ENCODE measurements around the gene PRDM16.

Gene PRDM16

GRCh38 chr1:3136532-3136931, 67.5 kb downstream of the PRDM16 start:
- TF ChIP-seq POLR2A (IDR thresholded peaks at IDR 0.05; ENCODE audit: low read length): no peak
- DNase-seq: no peak

DNA sequence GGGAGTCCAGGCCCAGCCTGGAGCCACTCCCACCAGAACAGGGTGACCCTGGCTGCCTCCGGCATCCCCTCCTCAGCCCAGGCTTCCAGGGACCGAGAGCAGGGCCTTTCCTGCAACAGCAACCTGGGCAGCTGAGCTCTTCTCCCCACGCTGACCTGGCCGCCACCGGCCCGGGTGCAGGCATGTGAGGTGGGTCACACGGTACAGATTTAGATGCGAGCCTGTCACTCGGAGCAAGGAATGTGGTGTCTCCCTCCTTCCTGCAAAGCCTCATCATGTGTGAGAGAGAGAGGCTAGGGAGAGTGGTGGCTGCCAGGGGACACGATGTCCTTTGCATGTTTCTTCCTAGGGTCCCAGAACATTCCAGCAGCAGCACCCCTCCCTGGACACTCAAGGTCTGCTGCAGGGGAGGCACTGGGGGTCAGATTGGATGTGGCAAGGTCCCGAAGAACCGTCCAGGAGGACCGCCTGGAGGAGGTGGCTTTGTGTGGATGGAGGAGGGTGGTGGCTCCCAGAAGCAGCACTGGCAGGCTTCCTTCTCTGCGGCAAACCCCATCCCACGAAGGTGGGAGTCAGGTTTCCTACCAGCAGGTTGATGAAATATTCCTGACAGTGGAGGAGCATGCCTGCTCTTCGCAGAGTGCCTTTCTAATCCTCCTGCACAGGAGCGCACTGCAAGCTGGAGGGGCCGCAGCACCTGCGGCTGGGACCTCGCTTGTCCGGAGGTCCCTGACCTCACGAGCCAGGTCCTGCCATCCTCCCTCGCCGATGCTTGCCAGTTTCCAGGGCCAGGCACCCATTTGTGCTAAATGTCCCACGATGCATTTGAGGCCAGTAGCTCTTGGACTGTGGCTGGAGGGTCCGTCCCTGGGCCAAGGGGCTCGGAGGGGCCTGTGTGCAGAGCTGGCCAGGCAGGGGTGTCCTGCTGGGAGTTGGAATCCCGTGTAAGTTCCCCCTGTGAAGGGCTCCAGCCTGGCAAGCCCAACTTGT, 68.4 kb downstream of the PRDM16 start:
- no peak for TF ChIP-seq GATA1 (IDR thresholded peaks at IDR 0.05; ENCODE audit: low read depth, low read length)
- TF ChIP-seq POLR2A (IDR thresholded peaks at IDR 0.05; ENCODE audit: low read length): no peak
- DNase-seq: no peak

DNA sequence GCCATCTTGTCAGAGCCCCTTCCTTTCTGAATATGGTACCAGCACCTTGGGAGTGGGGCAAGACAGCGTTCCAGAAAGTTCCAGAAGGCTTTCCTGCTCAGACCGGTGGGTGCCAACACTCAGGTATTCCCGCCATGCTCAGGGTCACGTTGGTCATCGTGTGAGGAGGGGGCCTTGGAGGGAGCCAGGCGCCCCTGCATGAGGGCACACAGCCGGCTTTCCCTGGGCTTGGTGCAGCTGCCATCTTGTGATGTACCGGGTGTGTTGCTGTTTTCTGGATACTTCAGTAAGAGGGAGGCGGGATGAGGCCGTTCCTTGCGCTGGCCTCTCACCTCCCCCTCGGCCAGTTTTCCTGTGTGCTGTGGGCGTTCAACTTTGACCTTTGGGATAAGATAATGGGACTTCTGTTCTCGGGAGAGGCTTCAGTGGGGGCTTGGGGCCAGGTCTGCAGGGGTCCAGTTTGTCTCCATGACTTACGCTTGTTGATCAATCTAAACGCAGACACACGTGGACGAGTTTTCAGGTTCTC, 69.7 kb downstream of the PRDM16 start:
- DNase-seq: no peak
- TF ChIP-seq GATA1 (IDR thresholded peaks at IDR 0.05; ENCODE audit: low read depth, low read length) (no peak), POLR2A (IDR thresholded peaks at IDR 0.05; ENCODE audit: low read length) (no peak)

GRCh38 chr1:3139451-3139852, 70.4 kb downstream of the PRDM16 start:
- DNase-seq: no peak
- TF ChIP-seq POLR2A (IDR thresholded peaks at IDR 0.05; ENCODE audit: low read length): no peak
- TF ChIP-seq GATA1 (IDR thresholded peaks at IDR 0.05; ENCODE audit: low read depth, low read length): no peak

- no peak for TF ChIP-seq POLR2A (IDR thresholded peaks at IDR 0.05; ENCODE audit: low read length)
- DNase-seq: no peak
Measured at GRCh38 chr1:3139871-3140361, 70.9 kb downstream of the PRDM16 start.

- TF ChIP-seq POLR2A (IDR thresholded peaks at IDR 0.05; ENCODE audit: low read length) (no peak), GATA1 (IDR thresholded peaks at IDR 0.05; ENCODE audit: low read depth, low read length) (no peak)
- DNase-seq: no peak
Measured at GRCh38 chr1:3140437-3140836, 71.4 kb downstream of the PRDM16 start.

GRCh38 chr1:3141129-3141528, 72.1 kb downstream of the PRDM16 start:
- DNase-seq: no peak
- TF ChIP-seq GATA1 (IDR thresholded peaks at IDR 0.05; ENCODE audit: low read depth, low read length) (no peak), POLR2A (IDR thresholded peaks at IDR 0.05; ENCODE audit: low read length) (no peak)

DNA sequence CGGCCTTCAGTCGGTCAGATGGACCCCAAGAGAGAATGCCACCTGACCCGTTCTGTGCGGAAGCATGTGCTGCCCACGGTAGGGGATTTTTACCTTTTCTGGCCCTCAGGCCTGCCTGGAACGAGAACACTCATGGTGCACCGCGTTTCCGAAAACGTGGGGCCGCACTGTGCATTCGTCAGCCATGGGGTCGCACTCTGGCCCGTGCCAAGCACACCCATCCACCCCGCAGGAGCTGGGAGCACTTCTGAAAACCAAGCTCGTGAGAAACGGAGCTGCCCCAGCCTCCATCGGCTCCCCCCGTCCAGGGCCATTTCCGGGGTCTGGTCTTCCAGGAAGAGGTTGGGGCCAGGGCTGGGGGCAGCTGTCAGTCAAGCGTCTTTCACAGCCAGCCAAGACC, 72.8 kb downstream of the PRDM16 start:
- DNase-seq: no peak
- TF ChIP-seq GATA1 (IDR thresholded peaks at IDR 0.05; ENCODE audit: low read depth, low read length) (no peak), POLR2A (IDR thresholded peaks at IDR 0.05; ENCODE audit: low read length) (no peak)

DNA sequence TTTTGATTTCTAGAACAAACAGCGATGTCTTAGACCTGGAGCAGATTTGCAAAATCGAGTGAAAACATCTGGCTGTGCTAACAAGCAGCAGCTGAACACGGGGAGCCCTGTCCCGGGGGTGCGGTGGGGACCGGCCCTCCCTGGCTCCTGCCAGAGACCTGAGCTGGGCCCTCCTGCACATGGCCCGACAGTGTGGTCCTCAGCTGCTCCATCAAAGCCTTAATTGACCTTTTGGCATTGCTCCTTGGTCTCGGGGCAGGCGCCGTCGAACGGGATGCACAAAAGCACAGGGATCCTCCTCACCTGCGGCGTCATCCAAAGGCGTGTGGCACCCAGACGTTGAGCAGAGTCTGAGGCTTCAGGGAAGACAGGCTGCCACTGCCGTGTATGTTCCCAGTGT, 73.2 kb downstream of the PRDM16 start:
- DNase-seq: no peak
- TF ChIP-seq POLR2A (IDR thresholded peaks at IDR 0.05; ENCODE audit: low read length) (no peak), GATA1 (IDR thresholded peaks at IDR 0.05; ENCODE audit: low read depth, low read length) (no peak)

GRCh38 chr1:3142751-3143150, 73.7 kb downstream of the PRDM16 start:
- no peak for DNase-seq
- TF ChIP-seq GATA1 (IDR thresholded peaks at IDR 0.05; ENCODE audit: low read depth, low read length) (no peak), POLR2A (IDR thresholded peaks at IDR 0.05; ENCODE audit: low read length) (no peak)

DNA sequence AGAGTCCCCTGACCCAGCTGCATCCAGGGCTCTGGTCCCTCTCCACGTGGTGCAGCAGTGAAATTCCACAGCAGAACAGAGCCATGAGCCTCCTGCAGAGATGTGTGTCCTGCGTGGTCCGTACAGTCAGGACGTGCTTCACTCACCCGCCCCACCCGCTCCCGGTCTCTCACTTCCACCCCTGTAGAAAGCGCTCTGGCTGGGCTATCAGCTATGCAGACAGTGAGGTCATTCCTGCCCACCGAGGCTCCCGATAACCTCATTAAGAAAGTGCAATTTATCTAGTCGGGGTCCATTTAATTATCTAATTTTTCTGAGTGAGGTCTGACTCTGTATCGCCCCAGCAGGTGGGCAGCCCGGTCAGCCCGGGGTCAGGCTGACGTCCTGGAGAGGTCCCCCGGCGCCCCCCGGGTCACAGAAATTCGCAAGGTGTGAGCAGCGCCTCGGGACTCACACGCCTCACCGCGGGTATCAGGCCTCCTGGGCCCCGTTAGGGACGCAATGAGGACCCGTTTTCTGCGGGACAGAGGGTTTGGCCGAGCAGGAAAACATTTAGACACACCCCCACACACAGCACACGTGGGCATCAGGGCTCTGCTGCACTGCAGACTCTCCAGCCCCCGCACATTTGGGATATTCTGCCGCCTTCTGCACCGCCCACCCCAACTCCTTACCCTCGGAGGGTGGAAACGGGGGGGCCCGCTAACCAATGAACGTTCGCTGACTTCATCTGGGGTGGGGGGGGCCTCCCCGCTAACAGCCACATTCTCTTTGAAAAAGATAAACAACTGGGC, 76.7 kb downstream of the PRDM16 start:
- no peak for DNase-seq
- TF ChIP-seq POLR2A (IDR thresholded peaks at IDR 0.05; ENCODE audit: low read length) (no peak), GATA1 (IDR thresholded peaks at IDR 0.05; ENCODE audit: low read depth, low read length) (no peak)

DNA sequence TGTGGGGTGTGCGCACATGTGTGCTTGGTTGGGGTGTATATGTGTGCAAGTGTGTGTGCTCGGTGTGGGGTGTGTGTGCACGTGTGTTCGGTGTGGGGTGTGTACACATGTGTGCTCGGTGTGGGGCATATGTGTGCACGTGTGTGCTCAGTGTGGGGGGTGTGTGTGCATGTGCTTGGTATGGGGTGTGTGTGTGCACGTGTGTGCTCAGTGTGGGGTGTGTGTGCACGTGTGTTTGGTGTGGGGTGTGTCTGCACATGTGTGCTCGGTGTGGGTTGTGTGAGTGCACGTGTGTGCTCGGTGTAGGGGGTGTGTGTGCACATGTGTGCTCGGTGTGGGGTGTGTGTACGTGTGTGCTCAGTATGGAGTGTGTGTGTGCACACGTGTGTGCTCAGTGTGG, 77.5 kb downstream of the PRDM16 start:
- DNase-seq: no peak
- TF ChIP-seq POLR2A (IDR thresholded peaks at IDR 0.05; ENCODE audit: low read length): no peak
- no peak for TF ChIP-seq GATA1 (IDR thresholded peaks at IDR 0.05; ENCODE audit: low read depth, low read length)

- TF ChIP-seq POLR2A (IDR thresholded peaks at IDR 0.05; ENCODE audit: low read length) (no peak), GATA1 (IDR thresholded peaks at IDR 0.05; ENCODE audit: low read depth, low read length) (no peak)
Measured at GRCh38 chr1:3146907-3147306, 77.9 kb downstream of the PRDM16 start.

DNA sequence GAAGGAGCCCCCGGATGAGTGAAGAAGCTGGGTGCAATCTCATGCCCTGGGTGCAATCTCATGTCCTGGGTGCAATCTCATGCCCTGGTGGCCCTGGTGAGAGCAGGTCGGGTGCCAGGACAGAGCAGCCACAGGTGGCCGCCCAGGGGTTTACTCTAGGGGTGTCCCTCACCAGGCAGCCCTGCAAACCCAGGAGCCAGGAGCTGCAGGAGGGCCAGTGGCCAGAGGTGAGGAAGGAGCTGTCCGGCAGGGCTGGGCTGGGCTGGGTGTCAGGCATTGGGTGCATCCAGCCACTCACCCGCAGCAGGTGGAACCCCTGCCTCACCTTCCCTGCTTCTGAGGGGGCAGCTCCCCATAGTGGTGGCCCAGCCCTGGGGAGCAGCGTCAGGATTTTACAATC, 79.2 kb downstream of the PRDM16 start:
- no peak for DNase-seq
- TF ChIP-seq GATA1 (IDR thresholded peaks at IDR 0.05; ENCODE audit: low read depth, low read length) (no peak), POLR2A (IDR thresholded peaks at IDR 0.05; ENCODE audit: low read length) (no peak)

More at GRCh38 chr1:3146907-3147306, 77.9 kb downstream of the PRDM16 start:
- DNase-seq: no peak

Measured in erythroblast (primary cell).